Measurements from ENCODE around the gene OSBPL5.

OSBPL5 gene

GRCh38 chr11:3148255-3148989 lies 16.7 kb downstream of the OSBPL5 start:
- no peak for DNase-seq

- no peak for DNase-seq
These were observed 17.5 kb downstream of the OSBPL5 start for GRCh38 chr11:3147626-3148025.

GRCh38 chr11:3147257-3147619 lies 17.9 kb downstream of the OSBPL5 start:
- no peak for DNase-seq

- no peak for DNase-seq
These were observed 18.4 kb downstream of the OSBPL5 start for GRCh38 chr11:3146612-3147256.

- no peak for DNase-seq
These were observed 19.9 kb downstream of the OSBPL5 start for GRCh38 chr11:3145206-3145520.

- DNase-seq = no peak
These were observed 20.6 kb downstream of the OSBPL5 start for GRCh38 chr11:3144296-3145205.

- DNase-seq = no peak
These were observed 21.8 kb downstream of the OSBPL5 start for GRCh38 chr11:3143136-3143880.

- DNase-seq = no peak
These were observed 24.9 kb downstream of the OSBPL5 start for GRCh38 chr11:3140291-3140603.

GRCh38 chr11:3139481-3140290 lies 25.4 kb downstream of the OSBPL5 start:
- DNase-seq = no peak

- no peak for DNase-seq
These were observed 26.0 kb downstream of the OSBPL5 start for GRCh38 chr11:3139086-3139440.

GRCh38 chr11:3138178-3139085 lies 26.7 kb downstream of the OSBPL5 start:
- DNase-seq = no peak

- no peak for DNase-seq
These were observed 27.5 kb downstream of the OSBPL5 start for GRCh38 chr11:3137486-3138177.

GRCh38 chr11:3136546-3137455 lies 28.3 kb downstream of the OSBPL5 start:
- no peak for DNase-seq

GRCh38 chr11:3135481-3136440 lies 29.3 kb downstream of the OSBPL5 start:
- no peak for DNase-seq

- no peak for DNase-seq
These were observed 30.2 kb downstream of the OSBPL5 start for GRCh38 chr11:3134651-3135480.

- no peak for DNase-seq
These were observed 30.9 kb downstream of the OSBPL5 start for GRCh38 chr11:3134218-3134621.

All from activated naive CD4-positive, alpha-beta T cell (primary cell).